CD4-positive, alpha-beta T cell treated with Interleukin-15 for 1 hour (primary cell): ENCODE data around the gene ATP13A5.

ENCODE experiments used
- DNase-seq: peaks from one replicate; pipeline ENCODE4 v3.0.0-alpha.2; 2020

Gene ATP13A5

GRCh38 chr3:193347521-193348501, 30.7 kb downstream of the ATP13A5 start:
- DNase-seq = no peak

DNA sequence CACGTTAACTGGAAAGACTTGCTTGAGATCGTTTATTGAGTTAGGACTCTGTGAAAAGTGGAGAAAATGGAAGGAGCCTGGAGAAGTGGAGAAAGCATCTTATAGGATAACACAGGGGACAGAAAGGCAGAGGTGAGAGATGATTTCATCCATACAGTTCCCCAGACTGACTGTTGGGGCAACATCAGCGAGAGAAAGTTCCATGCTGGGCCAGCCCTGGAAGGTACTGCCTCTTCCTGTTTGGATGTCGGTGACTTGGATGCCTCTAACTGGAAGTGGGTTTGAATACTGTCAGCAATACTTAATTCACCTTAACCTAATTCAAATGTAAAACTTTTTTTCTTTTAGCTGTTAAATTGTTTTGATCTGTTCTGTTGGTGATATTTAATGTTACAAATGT, 32.3 kb downstream of the ATP13A5 start:
- DNase-seq = no peak

DNA sequence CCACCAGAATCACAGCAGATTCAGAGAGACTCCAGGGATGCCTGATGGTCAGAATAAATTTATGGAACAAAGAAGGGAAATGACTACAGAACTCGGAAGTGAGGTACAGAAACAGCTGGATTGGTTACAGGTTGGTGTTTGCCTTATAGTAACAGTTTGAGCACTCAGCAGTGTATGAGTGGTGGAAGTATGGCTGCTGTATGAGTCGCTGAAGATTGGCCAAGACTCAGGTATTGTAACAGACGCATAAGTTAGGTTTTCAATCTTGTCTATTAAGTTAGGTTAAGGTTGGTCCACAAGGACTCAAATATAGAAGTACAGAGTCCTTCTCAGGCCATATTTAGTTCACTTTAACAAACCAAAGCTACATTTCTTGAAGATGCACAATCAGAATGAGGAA, 33.1 kb downstream of the ATP13A5 start:
- DNase-seq = no peak

DNA sequence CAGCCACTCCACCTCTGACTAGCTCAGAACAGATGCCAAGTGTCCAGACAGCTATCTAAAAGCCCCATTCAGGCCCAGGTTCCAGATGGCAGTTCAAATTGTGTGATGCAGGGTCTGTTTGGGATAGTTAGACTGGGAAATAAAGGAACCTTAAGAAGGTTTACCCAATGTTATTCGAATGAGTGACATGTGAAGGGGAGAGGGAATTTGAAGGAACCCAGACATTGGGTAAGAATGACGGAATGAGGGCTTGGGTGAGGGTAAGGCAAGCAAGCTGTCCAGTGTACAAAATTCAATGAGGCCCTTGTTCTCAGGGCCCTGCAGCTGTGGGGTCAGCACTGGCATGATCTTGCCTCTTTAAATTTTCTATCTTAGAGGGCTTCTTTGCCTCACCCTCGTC, 34.1 kb downstream of the ATP13A5 start:
- no peak for DNase-seq

GRCh38 chr3:193343726-193344222, 34.8 kb downstream of the ATP13A5 start:
- DNase-seq = no peak

DNA sequence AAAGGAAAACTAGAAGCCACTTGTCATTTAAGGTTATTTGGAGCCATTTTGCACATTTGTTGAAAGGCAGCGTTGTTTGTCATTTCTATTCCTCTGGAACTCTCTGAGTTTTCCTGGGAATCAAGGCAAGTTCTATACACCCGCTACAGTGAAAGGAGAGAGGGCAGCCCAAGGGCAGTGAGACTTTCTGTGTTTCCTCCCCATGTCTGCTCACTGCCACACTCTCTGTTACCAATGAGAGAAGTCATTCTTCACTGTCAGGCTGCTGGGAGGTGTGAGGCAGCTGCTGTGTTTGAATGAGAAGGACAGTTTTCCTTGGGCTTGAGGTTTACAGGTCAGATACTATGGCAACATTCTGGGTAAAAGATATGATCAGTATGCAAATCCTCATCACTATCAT, 36.0 kb downstream of the ATP13A5 start:
- DNase-seq = no peak

GRCh38 chr3:193335031-193335430, 43.5 kb downstream of the ATP13A5 start:
- DNase-seq = no peak

DNA sequence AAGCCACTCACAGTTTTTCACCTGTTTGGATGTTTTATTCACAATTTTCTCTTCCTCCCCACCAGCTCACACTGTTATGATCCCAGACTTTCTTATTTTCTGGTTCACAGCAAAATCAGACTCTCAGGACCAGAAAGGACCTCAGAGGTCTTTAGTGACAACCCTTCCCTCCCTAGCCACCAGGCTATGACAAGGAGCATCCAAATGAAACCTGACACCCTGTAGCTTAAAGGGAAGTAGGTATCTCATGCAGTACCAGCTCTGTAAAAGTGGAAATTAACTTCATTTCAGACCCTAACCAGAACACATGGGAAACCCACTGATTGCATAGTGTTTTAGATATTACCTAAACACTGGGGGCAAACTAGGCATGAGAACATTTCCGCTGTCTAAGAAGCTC, 45.3 kb downstream of the ATP13A5 start:
- no peak for DNase-seq

DNA sequence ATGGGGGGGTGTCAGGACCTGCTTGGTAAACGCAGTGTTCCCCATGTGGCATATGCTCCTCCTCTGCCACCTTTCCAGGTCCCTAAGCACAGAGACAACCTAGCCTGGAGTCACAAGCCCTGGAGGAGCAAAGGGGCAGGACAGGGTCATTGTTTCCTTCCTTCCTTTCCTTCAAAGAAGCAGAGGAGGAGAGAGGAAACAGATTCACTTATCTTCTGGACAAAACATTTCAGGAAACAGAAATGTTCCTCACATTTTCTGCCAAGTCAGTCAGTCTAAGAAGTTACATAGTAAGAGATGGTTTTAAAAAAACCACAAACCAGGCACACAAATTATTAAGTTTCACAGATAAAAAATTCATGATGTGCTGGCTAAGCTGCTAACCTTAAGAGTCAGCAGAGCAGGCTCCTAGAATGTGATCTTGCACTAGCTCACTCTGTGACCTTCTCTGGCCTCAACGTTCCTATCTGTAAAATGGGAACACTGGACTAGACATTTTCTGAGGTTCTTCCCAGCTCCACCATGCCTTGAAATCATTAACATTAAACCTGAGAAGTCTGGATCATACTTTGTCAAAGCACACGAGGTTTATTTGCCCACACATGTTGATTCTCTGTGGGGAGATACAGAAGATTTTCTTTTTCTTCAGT, 47.9 kb downstream of the ATP13A5 start:
- DNase-seq = no peak

DNA sequence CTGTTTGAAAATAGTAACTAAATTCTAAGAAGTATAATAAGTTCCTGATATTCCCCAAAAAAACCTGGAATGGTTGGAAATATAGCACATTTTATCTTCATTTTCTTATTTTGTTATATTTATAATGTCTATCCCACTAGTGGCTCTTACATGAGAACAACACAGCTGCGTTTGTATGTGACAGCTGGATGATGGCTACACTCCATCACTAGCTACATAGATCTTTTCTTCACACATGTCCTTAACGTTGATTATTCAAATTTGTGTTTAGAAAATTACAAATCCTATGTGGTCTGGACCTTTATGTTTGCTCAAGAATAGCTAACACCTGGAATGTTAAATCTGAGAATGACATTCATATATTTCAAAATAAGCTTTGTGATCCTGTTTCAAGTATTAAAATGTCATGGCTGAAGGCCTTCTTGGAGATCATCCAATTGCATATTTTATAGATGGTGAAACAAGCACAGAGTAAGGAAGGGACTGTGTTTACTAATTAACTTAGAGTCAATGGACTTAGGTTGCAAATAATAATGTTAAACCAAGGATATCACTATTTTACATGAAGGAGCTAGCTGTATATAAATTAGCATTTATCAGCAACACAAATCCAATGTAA, 60.8 kb downstream of the ATP13A5 start:
- DNase-seq = no peak

DNA sequence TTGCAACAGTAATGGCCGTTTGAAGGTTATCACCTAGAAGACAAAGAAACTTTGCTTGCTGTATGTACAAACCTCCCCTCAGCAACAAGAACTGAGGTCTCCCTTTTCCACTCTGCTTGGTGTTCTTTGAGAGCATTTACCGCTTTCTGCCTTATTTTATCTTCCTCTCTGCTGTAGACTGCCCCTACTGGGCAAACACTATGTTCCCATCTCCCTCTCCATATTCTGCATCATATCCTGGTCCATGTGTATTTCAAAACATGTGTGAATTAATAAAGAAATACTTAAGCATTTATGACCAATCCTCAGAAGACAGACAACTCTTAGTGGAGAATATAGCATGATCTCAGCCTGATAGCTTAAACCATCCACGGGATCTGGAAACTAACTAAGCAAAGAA, 64.4 kb downstream of the ATP13A5 start:
- no peak for DNase-seq

GRCh38 chr3:193313061-193313958, 65.2 kb downstream of the ATP13A5 start:
- DNase-seq = no peak

DNA sequence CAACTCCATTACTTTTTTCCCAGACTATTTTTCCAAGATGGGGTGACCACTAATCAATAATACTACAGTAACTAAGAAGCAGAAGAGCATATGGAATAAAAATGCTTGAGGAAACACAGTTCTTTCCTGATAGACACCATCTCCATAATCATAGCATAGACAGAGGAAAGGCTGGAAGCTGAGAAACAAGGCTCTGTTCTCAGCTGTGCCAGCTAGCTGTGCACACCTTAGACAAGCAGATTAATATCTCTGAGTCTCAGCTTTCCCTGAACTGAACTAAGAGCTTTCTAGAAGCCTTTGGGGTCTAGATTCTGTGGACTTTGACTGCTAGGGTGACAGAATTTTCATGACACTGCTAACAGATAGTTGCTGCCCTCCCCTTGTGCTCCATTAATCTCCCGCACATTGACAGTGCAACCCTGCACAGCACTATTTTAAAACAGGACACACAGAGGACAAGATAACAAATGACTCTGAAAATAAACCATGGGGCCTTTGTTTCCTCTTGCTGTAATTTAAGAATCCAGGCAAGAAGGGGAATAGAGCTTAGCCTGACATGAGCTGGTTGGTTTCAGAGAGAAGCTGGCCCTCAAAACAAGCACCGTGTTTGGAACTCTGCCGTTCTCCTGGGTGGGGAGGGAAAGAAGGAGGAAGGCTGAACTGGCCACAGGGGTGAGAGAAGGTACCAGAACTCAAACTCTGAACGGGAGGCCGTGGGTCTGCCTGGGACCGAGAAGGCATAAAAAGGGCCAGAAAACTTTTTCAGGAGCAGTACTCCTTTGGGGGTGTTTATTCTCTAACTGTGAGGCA, 67.4 kb downstream of the ATP13A5 start:
- DNase-seq = no peak

GRCh38 chr3:193305356-193305755, 73.2 kb downstream of the ATP13A5 start:
- DNase-seq = no peak

- no peak for DNase-seq
Measured at GRCh38 chr3:193301433-193301832, 77.1 kb downstream of the ATP13A5 start.

GRCh38 chr3:193297421-193297820, 81.1 kb downstream of the ATP13A5 start:
- no peak for DNase-seq

DNA sequence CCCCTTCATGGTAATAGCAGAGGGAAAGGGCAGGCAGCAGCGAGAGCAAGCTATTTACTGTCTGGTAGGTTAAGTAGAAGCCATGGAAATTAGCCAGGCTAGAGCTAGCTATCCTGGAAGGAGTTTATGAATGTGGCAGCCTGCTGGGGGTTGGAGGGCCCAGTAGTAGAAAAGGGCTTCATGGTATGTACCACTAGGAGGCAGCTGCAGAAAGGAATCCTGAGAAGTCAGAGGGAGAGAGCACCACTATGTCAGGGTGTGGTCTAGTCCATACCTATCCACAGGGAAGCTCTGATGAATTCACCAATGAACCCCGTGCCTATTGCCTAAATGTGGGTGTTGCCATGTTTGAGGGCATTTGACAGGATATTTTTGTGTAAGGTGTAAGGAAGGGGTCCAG, 82.6 kb downstream of the ATP13A5 start:
- no peak for DNase-seq

GRCh38 chr3:193292386-193292785, 86.2 kb downstream of the ATP13A5 start:
- no peak for DNase-seq

- DNase-seq = no peak
Measured at GRCh38 chr3:193271101-193271840, 107.3 kb downstream of the ATP13A5 start.

DNA sequence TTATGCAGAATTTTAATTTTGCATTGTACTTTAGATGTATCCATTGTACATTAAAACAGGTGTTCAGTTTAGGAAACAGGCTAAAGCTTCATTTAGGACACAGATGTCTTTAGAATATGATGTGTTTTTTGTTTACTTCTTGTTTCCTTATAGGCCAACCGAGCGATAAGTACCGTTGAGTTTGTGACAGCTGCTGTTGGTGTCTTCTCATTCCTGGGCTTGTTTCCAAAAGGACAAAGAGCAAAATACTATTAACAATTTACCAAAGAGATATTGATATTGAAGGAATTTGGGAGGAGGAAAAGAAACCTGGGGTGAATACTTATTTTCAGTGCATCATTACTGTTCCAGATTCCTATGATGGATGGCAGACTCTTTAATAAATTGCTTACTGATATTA, 108.1 kb downstream of the ATP13A5 start:
- no peak for DNase-seq
